OCI-LY1 (cell line): ENCODE measurements around the gene SLC31A2.

ENCODE experiments used
- H2AFZ ChIP-seq: fragments of 200-600 bp; sonication (generic), shearing (Covaris generic); 2 replicates; pipeline ENCODE4 v1.6.0; 2014; ENCODE audit warnings: antibody characterized with exemption, mild to moderate bottlenecking, low read length
- H3F3A ChIP-seq: fragments of 200-600 bp; sonication (generic), shearing (Covaris generic); 2 replicates; pipeline ENCODE4 v1.6.0; 2014; ENCODE audit warnings: mild to moderate bottlenecking, antibody characterized with exemption, low read length, moderate library complexity; ENCODE audit not compliant: insufficient read depth
- H3K27ac ChIP-seq: fragments of 200-600 bp; sonication (generic); 2 replicates; pipeline ENCODE4 v1.5.1; 2014; ENCODE audit warnings: low read length, mixed run types, mild to moderate bottlenecking, low read depth; ENCODE audit not compliant: poor library complexity, severe bottlenecking
- H3K27me3 ChIP-seq: fragments of 200-600 bp; sonication (generic); 2 replicates; pipeline ENCODE4 v1.6.0; 2014; ENCODE audit warnings: antibody characterized with exemption, mild to moderate bottlenecking, low read length, moderate library complexity; ENCODE audit not compliant: insufficient read depth
- H3K36me3 ChIP-seq: fragments of 200-600 bp; sonication (generic); 2 replicates; pipeline ENCODE4 v1.6.1; 2014; ENCODE audit warnings: mild to moderate bottlenecking, antibody characterized with exemption, low read length, moderate library complexity, mixed read lengths; ENCODE audit not compliant: insufficient read depth
- H3K4me1 ChIP-seq: fragments of 200-600 bp; sonication (generic); 2 replicates; pipeline ENCODE4 v1.5.1; 2014; ENCODE audit warnings: mild to moderate bottlenecking, low read length, moderate library complexity; ENCODE audit not compliant: insufficient read depth, severe bottlenecking
- H3K4me2 ChIP-seq: fragments of 200-600 bp; sonication (generic), shearing (Covaris generic); 2 replicates; pipeline ENCODE4 v1.6.1; 2014; ENCODE audit warnings: low read length
- H3K4me3 ChIP-seq: fragments of 200-600 bp; sonication (generic); 2 replicates; pipeline ENCODE4 v1.5.1; 2014; ENCODE audit warnings: low read length, low read depth, mild to moderate bottlenecking, mixed read lengths; ENCODE audit not compliant: poor library complexity, severe bottlenecking
- H3K79me2 ChIP-seq: fragments of 200-600 bp; shearing (Covaris generic); 2 replicates; pipeline ENCODE4 v1.6.1; 2016; ENCODE audit warnings: mixed run types, low read length, mixed read lengths; ENCODE audit not compliant: insufficient read depth
- H3K9ac ChIP-seq: fragments of 200-600 bp; sonication (generic), shearing (Covaris generic); 2 replicates; pipeline ENCODE4 v1.6.1; 2014; ENCODE audit warnings: mild to moderate bottlenecking, low read length, mixed read lengths
- H3K9me2 ChIP-seq: fragments of 200-600 bp; sonication (generic), shearing (Covaris generic); 2 replicates; pipeline ENCODE4 v1.6.1; 2014; ENCODE audit warnings: low read depth, mild to moderate bottlenecking, low read length, mixed read lengths
- H3K9me3 ChIP-seq: fragments of 200-600 bp; shearing (Covaris generic); 2 replicates; pipeline ENCODE4 v1.6.1; 2014; ENCODE audit warnings: low read length, mixed read lengths
- H4K20me1 ChIP-seq: fragments of 200-600 bp; sonication (generic), shearing (Covaris generic); 2 replicates; pipeline ENCODE4 v1.6.0; 2016; ENCODE audit warnings: mild to moderate bottlenecking, low read length; ENCODE audit not compliant: insufficient read depth
- EZH2 ChIP-seq: fragments of 200-600 bp; sonication (generic), shearing (Covaris generic); IDR thresholded peaks from 2 replicates; pipeline ENCODE4 v1.8.0; 2017; ENCODE audit warnings: borderline replicate concordance, mixed run types, mild to moderate bottlenecking, antibody characterized with exemption, low read length, moderate library complexity, mixed read lengths
- TF ChIP-seq, protein P1 (sequence below): fragments of 200-600 bp; sonication (generic), shearing (Covaris generic); IDR thresholded peaks from 2 replicates; pipeline ENCODE4 v1.5.1; 2017; ENCODE audit warnings: mild to moderate bottlenecking, antibody characterized with exemption, low read length, moderate library complexity, mixed read lengths

Gene SLC31A2

DNA sequence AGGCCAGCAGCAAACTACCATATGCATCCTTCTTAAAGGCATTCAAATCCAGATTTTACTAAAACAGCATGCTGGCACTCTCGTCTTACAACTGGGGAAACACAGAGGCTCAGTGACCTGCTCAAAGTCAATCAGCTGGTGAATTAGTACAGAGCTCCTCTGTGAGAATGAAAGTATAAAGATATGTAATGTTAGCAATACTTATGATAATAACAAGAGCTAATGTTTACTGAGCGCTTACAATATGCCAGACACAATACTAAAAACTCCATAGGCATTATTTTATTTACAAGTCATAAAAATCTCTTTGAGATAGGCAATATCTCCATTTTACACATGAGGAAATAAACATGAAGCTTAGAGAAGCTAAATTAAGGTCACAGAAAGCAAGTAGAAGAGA, 41.6 kb downstream of the SLC31A2 start:
- Histone ChIP-seq H3K4me3 (no peak overlapping the region), H3K9me2 (no peaks in the 10 kb centered on the region), H3K9me3 (no peaks in the 10 kb centered on the region), H3K4me1 (no peaks in the 10 kb centered on the region), H3K79me2 (no peaks in the 10 kb centered on the region), H3K9ac (no peak overlapping the region), H2AFZ (no peak overlapping the region), H3K4me2 (no peak overlapping the region), H4K20me1 (no peaks in the 10 kb centered on the region), H3K27me3 (no peaks in the 10 kb centered on the region), H3K36me3 (peaks cover 79% of the 10 kb centered on the region), H3K27ac (no peak overlapping the region), H3F3A (no peaks in the 10 kb centered on the region)
- TF ChIP-seq, protein P1, sequence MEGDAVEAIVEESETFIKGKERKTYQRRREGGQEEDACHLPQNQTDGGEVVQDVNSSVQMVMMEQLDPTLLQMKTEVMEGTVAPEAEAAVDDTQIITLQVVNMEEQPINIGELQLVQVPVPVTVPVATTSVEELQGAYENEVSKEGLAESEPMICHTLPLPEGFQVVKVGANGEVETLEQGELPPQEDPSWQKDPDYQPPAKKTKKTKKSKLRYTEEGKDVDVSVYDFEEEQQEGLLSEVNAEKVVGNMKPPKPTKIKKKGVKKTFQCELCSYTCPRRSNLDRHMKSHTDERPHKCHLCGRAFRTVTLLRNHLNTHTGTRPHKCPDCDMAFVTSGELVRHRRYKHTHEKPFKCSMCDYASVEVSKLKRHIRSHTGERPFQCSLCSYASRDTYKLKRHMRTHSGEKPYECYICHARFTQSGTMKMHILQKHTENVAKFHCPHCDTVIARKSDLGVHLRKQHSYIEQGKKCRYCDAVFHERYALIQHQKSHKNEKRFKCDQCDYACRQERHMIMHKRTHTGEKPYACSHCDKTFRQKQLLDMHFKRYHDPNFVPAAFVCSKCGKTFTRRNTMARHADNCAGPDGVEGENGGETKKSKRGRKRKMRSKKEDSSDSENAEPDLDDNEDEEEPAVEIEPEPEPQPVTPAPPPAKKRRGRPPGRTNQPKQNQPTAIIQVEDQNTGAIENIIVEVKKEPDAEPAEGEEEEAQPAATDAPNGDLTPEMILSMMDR: no peak
- TF ChIP-seq EZH2: no peak

DNA sequence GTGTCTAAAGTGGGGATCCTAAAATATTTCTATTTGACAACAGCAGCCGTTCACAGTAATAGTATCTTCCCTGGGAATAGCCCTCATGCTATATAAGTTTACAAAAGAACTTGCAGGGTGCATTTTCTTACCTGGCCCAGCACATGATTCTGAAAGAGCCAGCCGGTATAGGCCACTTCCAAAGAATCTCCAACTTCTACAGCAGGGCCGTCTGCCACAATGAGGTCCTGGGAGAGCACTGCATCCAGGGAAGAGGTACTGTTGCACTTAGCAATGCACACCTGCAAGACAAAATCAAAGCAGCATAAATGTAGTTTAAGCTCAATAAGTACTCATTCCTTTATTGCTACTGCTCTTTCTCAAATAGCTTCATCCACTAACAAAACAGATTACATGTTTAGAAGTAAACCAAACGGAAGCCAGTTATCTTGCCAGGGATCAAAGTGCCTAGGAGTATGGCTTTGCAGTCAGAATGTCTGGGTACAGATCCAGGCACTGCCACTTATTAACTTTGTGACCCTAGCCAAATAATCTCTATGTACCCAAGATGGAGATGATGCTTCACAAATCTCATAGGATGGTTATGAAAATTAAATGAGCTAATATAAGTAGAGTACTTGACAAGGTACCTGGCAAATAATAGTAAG, 49.0 kb downstream of the SLC31A2 start:
- Histone ChIP-seq H2AFZ (no peak overlapping the region), H3K27ac (no peak overlapping the region), H3K9me3 (no peaks in the 10 kb centered on the region), H3K27me3 (no peaks in the 10 kb centered on the region), H3K4me2 (no peak overlapping the region), H3K4me1 (no peaks in the 10 kb centered on the region), H3K79me2 (no peaks in the 10 kb centered on the region), H3K36me3 (peaks cover 85% of the 10 kb centered on the region), H3K9ac (no peak overlapping the region), H3K9me2 (no peaks in the 10 kb centered on the region), H4K20me1 (no peaks in the 10 kb centered on the region), H3F3A (no peaks in the 10 kb centered on the region), H3K4me3 (no peak overlapping the region)
- TF ChIP-seq, protein P1: no peak
- TF ChIP-seq EZH2: no peak

DNA sequence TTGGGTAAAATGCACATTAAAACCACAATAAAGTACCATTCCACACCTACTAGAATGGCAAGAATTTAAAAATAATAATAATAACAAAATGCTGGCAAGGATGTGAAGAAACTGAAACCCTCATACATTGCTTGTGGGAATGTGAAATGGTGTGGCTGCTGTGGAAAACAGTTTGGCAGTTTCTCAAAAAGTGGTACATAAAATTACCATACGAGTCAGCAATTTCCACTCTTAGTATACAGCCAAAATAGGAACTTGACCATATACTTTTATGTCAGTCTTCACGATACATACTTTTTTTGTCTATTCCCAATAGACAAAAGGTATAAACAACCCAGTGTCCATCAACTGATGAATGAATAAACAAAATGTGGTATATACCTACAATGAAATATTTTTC, 54.6 kb downstream of the SLC31A2 start:
- Histone ChIP-seq H3K4me1 (no peaks in the 10 kb centered on the region), H3K36me3 (peaks cover 86% of the 10 kb centered on the region), H3K79me2 (peaks cover 4% of the 10 kb centered on the region; the same call in 1 of the 2 replicates), H3K9me2 (no peaks in the 10 kb centered on the region), H3K9me3 (no peaks in the 10 kb centered on the region), H3K4me3 (no peak overlapping the region), H3K27me3 (no peaks in the 10 kb centered on the region), H4K20me1 (no peaks in the 10 kb centered on the region), H3K27ac (no peak overlapping the region), H3F3A (no peaks in the 10 kb centered on the region), H2AFZ (no peak overlapping the region), H3K9ac (no peak overlapping the region), H3K4me2 (no peak overlapping the region)
- TF ChIP-seq, protein P1: no peak
- TF ChIP-seq EZH2: no peak
